ENCODE data around the gene DPH5. TPM values are rescaled to one million over a fixed set of nuclear protein-coding genes. Genes with fewer than 3 reads are reported as not detected.

DPH5 gene
- total and polyA plus RNA-seq, 10 of the 15 experiments (the other 5 are each of a cell fraction or from before 2014, with no cell fraction given), result 44.1 to 95.7 (median 66.4) TPM

DNA sequence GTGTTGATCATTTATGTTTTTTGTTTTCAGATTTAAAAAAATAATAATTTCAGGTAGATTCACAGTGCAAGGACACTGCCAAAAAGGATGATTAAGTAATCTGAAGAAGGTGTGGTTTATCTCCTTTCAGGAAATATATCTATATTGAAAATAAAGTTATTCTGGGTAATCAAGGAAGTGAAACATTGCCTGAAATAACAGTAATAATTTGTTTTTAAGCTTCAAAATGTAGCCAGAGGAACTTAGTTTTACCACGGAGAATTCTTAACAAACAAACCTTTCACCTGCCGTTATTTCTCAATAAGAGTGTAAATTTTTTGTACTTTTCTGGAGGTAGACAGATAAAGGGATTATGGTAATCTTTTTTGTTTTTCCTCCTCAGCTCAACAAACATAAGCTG lies 2.9 kb upstream of the DPH5 start:
- POLR2A ChIA-PET, result interaction anchor here (1.1 kb wide), 1 partner anchor 223 kb away, joined by 3 read pairs; no protein-coding TSS in a partner anchor
- TF ChIP-seq, protein P1, sequence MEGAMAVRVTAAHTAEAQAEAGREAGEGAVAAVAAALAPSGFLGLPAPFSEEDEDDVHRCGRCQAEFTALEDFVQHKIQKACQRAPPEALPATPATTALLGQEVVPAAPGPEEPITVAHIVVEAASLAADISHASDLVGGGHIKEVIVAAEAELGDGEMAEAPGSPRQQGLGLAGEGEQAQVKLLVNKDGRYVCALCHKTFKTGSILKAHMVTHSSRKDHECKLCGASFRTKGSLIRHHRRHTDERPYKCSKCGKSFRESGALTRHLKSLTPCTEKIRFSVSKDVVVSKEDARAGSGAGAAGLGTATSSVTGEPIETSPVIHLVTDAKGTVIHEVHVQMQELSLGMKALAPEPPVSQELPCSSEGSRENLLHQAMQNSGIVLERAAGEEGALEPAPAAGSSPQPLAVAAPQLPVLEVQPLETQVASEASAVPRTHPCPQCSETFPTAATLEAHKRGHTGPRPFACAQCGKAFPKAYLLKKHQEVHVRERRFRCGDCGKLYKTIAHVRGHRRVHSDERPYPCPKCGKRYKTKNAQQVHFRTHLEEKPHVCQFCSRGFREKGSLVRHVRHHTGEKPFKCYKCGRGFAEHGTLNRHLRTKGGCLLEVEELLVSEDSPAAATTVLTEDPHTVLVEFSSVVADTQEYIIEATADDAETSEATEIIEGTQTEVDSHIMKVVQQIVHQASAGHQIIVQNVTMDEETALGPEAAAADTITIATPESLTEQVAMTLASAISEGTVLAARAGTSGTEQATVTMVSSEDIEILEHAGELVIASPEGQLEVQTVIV (IDR thresholded peaks at IDR 0.05; ENCODE audit: borderline replicate concordance, partially characterized antibody), result no peak
- TF ChIP-seq SMC3 (IDR thresholded peaks at IDR 0.05; ENCODE audit: borderline replicate concordance, low read length), result no peak
- TF ChIP-seq, protein P2, sequence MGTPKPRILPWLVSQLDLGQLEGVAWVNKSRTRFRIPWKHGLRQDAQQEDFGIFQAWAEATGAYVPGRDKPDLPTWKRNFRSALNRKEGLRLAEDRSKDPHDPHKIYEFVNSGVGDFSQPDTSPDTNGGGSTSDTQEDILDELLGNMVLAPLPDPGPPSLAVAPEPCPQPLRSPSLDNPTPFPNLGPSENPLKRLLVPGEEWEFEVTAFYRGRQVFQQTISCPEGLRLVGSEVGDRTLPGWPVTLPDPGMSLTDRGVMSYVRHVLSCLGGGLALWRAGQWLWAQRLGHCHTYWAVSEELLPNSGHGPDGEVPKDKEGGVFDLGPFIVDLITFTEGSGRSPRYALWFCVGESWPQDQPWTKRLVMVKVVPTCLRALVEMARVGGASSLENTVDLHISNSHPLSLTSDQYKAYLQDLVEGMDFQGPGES (IDR thresholded peaks at IDR 0.05), result no peak
- TF ChIP-seq PAX8 (IDR thresholded peaks at IDR 0.05), result no peak
- TF ChIP-seq SIN3A (IDR thresholded peaks at IDR 0.05; ENCODE audit: low read depth, low read length), result no peak
- peak; percentile 31 for TF ChIP-seq MEF2B (IDR thresholded peaks at IDR 0.05; ENCODE audit: partially characterized antibody, poor library complexity, severe bottlenecking)
- no peak for TF ChIP-seq BRCA1 (IDR thresholded peaks at IDR 0.05; ENCODE audit: low read depth, low read length)
- TF ChIP-seq, protein P3, sequence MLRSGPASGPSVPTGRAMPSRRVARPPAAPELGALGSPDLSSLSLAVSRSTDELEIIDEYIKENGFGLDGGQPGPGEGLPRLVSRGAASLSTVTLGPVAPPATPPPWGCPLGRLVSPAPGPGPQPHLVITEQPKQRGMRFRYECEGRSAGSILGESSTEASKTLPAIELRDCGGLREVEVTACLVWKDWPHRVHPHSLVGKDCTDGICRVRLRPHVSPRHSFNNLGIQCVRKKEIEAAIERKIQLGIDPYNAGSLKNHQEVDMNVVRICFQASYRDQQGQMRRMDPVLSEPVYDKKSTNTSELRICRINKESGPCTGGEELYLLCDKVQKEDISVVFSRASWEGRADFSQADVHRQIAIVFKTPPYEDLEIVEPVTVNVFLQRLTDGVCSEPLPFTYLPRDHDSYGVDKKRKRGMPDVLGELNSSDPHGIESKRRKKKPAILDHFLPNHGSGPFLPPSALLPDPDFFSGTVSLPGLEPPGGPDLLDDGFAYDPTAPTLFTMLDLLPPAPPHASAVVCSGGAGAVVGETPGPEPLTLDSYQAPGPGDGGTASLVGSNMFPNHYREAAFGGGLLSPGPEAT (IDR thresholded peaks at IDR 0.05; ENCODE audit: low read depth), result no peak
- no peak for TF ChIP-seq CHD1 (IDR thresholded peaks at IDR 0.05; ENCODE audit: low read depth, low read length)
- TF ChIP-seq, protein P4, sequence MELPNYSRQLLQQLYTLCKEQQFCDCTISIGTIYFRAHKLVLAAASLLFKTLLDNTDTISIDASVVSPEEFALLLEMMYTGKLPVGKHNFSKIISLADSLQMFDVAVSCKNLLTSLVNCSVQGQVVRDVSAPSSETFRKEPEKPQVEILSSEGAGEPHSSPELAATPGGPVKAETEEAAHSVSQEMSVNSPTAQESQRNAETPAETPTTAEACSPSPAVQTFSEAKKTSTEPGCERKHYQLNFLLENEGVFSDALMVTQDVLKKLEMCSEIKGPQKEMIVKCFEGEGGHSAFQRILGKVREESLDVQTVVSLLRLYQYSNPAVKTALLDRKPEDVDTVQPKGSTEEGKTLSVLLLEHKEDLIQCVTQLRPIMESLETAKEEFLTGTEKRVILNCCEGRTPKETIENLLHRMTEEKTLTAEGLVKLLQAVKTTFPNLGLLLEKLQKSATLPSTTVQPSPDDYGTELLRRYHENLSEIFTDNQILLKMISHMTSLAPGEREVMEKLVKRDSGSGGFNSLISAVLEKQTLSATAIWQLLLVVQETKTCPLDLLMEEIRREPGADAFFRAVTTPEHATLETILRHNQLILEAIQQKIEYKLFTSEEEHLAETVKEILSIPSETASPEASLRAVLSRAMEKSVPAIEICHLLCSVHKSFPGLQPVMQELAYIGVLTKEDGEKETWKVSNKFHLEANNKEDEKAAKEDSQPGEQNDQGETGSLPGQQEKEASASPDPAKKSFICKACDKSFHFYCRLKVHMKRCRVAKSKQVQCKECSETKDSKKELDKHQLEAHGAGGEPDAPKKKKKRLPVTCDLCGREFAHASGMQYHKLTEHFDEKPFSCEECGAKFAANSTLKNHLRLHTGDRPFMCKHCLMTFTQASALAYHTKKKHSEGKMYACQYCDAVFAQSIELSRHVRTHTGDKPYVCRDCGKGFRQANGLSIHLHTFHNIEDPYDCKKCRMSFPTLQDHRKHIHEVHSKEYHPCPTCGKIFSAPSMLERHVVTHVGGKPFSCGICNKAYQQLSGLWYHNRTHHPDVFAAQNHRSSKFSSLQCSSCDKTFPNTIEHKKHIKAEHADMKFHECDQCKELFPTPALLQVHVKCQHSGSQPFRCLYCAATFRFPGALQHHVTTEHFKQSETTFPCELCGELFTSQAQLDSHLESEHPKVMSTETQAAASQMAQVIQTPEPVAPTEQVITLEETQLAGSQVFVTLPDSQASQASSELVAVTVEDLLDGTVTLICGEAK (IDR thresholded peaks at IDR 0.05; ENCODE audit: borderline replicate concordance), result peak; percentile 34; the same call in 1 of the 2 replicates
- TF ChIP-seq, protein P5, sequence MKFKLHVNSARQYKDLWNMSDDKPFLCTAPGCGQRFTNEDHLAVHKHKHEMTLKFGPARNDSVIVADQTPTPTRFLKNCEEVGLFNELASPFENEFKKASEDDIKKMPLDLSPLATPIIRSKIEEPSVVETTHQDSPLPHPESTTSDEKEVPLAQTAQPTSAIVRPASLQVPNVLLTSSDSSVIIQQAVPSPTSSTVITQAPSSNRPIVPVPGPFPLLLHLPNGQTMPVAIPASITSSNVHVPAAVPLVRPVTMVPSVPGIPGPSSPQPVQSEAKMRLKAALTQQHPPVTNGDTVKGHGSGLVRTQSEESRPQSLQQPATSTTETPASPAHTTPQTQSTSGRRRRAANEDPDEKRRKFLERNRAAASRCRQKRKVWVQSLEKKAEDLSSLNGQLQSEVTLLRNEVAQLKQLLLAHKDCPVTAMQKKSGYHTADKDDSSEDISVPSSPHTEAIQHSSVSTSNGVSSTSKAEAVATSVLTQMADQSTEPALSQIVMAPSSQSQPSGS (IDR thresholded peaks at IDR 0.05; ENCODE audit: low read length), result 0 out of 2 replicates have a peak, but pooled peaks have one; percentile 19
- no peak for TF ChIP-seq TCF3 (IDR thresholded peaks at IDR 0.05; ENCODE audit: borderline replicate concordance, insufficient read depth, low read depth, low read length)

More for the DNA sequence above, 2.9 kb upstream of the DPH5 start:
- Histone ChIP-seq H3K9ac (ENCODE audit: control insufficient read depth, insufficient read depth, low read length) (peak overlapping the region; percentile 50), H3K36me3 (ENCODE audit: control insufficient read depth in 2 of 2, insufficient read depth in 2 of 2, low read length in 1 of 2) (no peaks in the 10 kb centered on the region), H4K20me1 (ENCODE audit: control insufficient read depth, insufficient read depth) (no peaks in the 10 kb centered on the region), H3K4me2 (ENCODE audit: control insufficient read depth, insufficient read depth) (peak overlapping the region; percentile 87), H2AFZ (ENCODE audit: control insufficient read depth, low read depth, low read length) (no peak overlapping the region), H3K4me3 (peak overlapping the region; percentile 28), H3K79me2 (ENCODE audit: control insufficient read depth, insufficient read depth, low read length) (peaks cover 64% of the 10 kb centered on the region), H3K27ac (ENCODE audit: control insufficient read depth, insufficient read depth) (peak overlapping the region; percentile 50; the same call in 1 of the 2 replicates), H3K9me3 (replicated peaks; ENCODE audit: control insufficient read depth, insufficient read depth, low read length) (peaks cover 2% of the 10 kb centered on the region; the same call in 2 of the 3 replicates), H3K4me1 (ENCODE audit: control insufficient read depth, insufficient read depth, low read length) (peaks cover 18% of the 10 kb centered on the region), H3K27me3 (replicated peaks in 1 of 2; ENCODE audit: control insufficient read depth in 2 of 2, insufficient read depth in 2 of 2, low read length in 1 of 2) (no peaks in the 10 kb centered on the region)
- intact Hi-C loops (cut with micrococcal nuclease; ENCODE audit: unreplicated experiment) (loop anchor here (5.0 kb wide), 3 partner anchors 94 to 209 kb away; partner anchors contain the start of gene S1PR1), in situ Hi-C loops (cut with MboI) (no loop called here)
- SMC1A ChIA-PET (ENCODE audit: uncharacterized antibody, unreplicated experiment), result interaction anchor here (0.8 to 2.7 kb wide), 6 partner anchors 8 to 410 kb away, joined by 3 to 7 read pairs (median 4); no protein-coding TSS in a partner anchor
- no peak for FAIRE-seq
- CTCF ChIA-PET, result interaction anchor here (0.7 to 1.6 kb wide), 5 partner anchors 15 to 260 kb away, joined by 3 to 6 read pairs (median 3); no protein-coding TSS in a partner anchor
- WGBS (ENCODE audit: insufficient coverage, insufficient replicate concordance, low lambda C conversion rate, missing lambda C conversion rate), result 3% methylated on average over 2 of the region's 2 CpGs
- no peak for DNase-seq (ENCODE audit: low read depth, low spot score)
- BruUV-seq (replicated peaks), result no TSS peak
- RAD21 ChIA-PET (ENCODE audit: unreplicated experiment), result interaction anchor here (1.0 to 1.7 kb wide), 2 partner anchors 107 to 329 kb away, joined by 3 to 4 read pairs; no protein-coding TSS in a partner anchor
- no peak for ATAC-seq

All from GM12878 (cell line).